Tibial nerve (tissue), 4 donors: ENCODE results near the gene AKT3. TPM values are rescaled to one million over a fixed set of nuclear protein-coding genes. Genes with fewer than 3 reads are reported as not detected.

Source experiments
- DNase-seq, 2 donors: peaks; one replicate each; pipeline ENCODE4 v3.0.0-alpha.2; 2019; ENCODE audit warnings: low spot score in 2 of 2
- H3K27ac ChIP-seq, 4 donors: fragments of 200-600 bp; sonication (generic) in 3 of 4; one replicate each; pipeline ENCODE4 v1.5.1; 2017 to 2019; ENCODE audit warnings: mild to moderate bottlenecking in 1 of 4
- H3K27me3 ChIP-seq, 2 donors: fragments of 200-600 bp; sonication (generic) in 1 of 2; one replicate each; pipeline versions ENCODE4 v1.5.1 to v1.6.0; 2017 to 2019
- H3K36me3 ChIP-seq, 3 donors: fragments of 200-600 bp; sonication (generic); one replicate each; pipeline ENCODE4 v1.5.1; 2018 to 2019
- H3K4me1 ChIP-seq, 4 donors: fragments of 200-600 bp; sonication (generic) in 3 of 4; one replicate each; pipeline ENCODE4 v1.5.1; 2017 to 2019
- H3K4me3 ChIP-seq, 4 donors: fragments of 200-600 bp; sonication (generic) in 3 of 4; one replicate each; pipeline ENCODE4 v1.5.1; 2017 to 2019; ENCODE audit warnings: mild to moderate bottlenecking in 1 of 4, moderate library complexity in 1 of 4
- H3K9me3 ChIP-seq, 4 donors: fragments of 200-600 bp; sonication (generic) in 3 of 4; one replicate each; pipeline ENCODE4 v1.5.1; 2017 to 2019
- EP300 ChIP-seq, 2 donors: sonication (generic); formaldehyde crosslinking; IDR thresholded peaks; one replicate each; pipeline ENCODE4 v1.6.1; 2017; ENCODE audit warnings: antibody characterized with exemption in 2 of 2, mild to moderate bottlenecking in 1 of 2
- POLR2A ChIP-seq, 2 donors: fragments of 450-650 bp; IDR thresholded peaks; one replicate each; pipeline ENCODE4 v1.6.1; 2017; ENCODE audit warnings: antibody characterized with exemption in 2 of 2, mild to moderate bottlenecking in 2 of 2, moderate library complexity in 2 of 2
- WGBS, 2 donors: methylation state at CpG; one replicate each; pipeline ENCODE4 v1.1.5; 2018; 5-methylcytosine and 5-hydroxymethylcytosine counted together
- total RNA-seq, 4 donors: library from RNA; depleted of rRNA; stranded (reverse); fragments of >200 nt; gene quantifications; one replicate each; pipeline ENCODE4 v1.1.0, GENCODE V29; 2016
- TF ChIP-seq, protein P1 (sequence below), 5 experiments: fragments of 200-600 bp in 3 of 5; fragments of 450-650 bp in 2 of 5; sonication (generic) in 3 of 5; IDR thresholded peaks; one replicate each; pipeline ENCODE4 v1.5.1; 2016 to 2019; ENCODE audit warnings: antibody characterized with exemption in 5 of 5, mild to moderate bottlenecking in 3 of 5, moderate library complexity in 2 of 5

AKT3 gene
- total RNA-seq, 4 donors from 2014 or later = 58.8 to 76.0 (median 69.2) TPM

DNA sequence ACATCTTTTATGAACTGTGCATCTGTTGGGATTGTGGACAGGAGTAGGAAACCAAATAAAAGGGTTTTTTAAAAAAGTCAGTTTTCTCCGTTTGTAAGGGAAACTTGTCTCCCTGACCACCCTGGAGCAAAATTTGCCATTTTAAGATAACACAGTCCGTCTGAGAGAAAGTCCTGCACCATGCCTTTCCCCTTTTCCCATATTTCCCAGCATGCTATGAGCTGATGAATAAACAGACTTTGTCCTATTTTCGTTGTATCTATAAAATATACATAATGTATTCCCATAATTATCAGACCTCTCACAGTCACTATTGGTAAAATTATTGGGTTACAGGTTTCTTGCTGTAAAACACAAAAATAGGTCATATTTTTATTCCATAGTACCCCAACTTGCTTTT lies 1.7 kb upstream of the AKT3 start:
- peaks cover 0 to 30% (median 2%) of the 10 kb centered on the region in 4 donors for H3K4me1 ChIP-seq
- no peaks in the 10 kb centered on the region for H3K9me3 ChIP-seq
- no peak for TF ChIP-seq EP300 (IDR thresholded peaks at IDR 0.05)
- TF ChIP-seq POLR2A (IDR thresholded peaks at IDR 0.05) = no peak
- TF ChIP-seq, protein P1, sequence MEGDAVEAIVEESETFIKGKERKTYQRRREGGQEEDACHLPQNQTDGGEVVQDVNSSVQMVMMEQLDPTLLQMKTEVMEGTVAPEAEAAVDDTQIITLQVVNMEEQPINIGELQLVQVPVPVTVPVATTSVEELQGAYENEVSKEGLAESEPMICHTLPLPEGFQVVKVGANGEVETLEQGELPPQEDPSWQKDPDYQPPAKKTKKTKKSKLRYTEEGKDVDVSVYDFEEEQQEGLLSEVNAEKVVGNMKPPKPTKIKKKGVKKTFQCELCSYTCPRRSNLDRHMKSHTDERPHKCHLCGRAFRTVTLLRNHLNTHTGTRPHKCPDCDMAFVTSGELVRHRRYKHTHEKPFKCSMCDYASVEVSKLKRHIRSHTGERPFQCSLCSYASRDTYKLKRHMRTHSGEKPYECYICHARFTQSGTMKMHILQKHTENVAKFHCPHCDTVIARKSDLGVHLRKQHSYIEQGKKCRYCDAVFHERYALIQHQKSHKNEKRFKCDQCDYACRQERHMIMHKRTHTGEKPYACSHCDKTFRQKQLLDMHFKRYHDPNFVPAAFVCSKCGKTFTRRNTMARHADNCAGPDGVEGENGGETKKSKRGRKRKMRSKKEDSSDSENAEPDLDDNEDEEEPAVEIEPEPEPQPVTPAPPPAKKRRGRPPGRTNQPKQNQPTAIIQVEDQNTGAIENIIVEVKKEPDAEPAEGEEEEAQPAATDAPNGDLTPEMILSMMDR (IDR thresholded peaks at IDR 0.05) = no peak
- WGBS, 2 donors = 23 to 26% methylated on average over 3 of the region's 3 CpGs
- H3K4me3 ChIP-seq = no peak overlapping the region
- DNase-seq = no peak
- H3K27me3 ChIP-seq = no peaks in the 10 kb centered on the region
- no peaks in the 10 kb centered on the region for H3K36me3 ChIP-seq
- H3K27ac ChIP-seq = peak overlapping the region in 1 of 4 donors; percentile 100

DNA sequence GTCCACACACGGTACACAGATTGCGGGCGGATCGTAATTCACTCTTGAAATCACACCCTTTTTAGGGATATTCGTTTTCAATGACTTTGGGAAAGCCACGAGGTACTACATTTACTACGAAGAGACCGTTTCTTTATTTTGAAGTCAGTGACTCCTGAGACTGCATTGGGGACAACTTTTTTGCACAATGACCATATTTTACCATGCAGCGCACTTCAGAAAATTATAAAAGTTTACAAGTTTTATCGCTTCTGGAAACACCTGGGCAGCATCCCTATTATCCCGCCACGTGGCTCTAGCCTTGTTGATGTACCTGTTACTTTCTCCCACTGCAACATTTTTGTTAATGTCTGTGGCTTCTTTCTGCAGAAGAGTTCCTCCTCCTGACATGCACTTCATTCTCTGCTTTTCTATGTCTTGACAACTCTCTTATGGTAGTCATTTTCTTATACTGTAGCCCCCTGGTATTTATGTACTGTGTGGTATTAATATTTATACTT lies 1.3 kb upstream of the AKT3 start:
- Histone ChIP-seq H3K9me3 (no peaks in the 10 kb centered on the region), H3K36me3 (no peaks in the 10 kb centered on the region), H3K4me3 (peak overlapping the region; percentile 71 to 96 (median 90)), H3K27ac (peak overlapping the region; percentile 98 to 100 (median 99)), H3K4me1 (peaks cover 0 to 30% (median 2%) of the 10 kb centered on the region in 4 donors), H3K27me3 (no peaks in the 10 kb centered on the region)
- no peak for DNase-seq
- 8 to 12% methylated on average over 12 of the region's 12 CpGs for WGBS, 2 donors
- no peak for TF ChIP-seq EP300 (IDR thresholded peaks at IDR 0.05)
- no peak for TF ChIP-seq POLR2A (IDR thresholded peaks at IDR 0.05)
- TF ChIP-seq, protein P1 (IDR thresholded peaks at IDR 0.05) = no peak

DNA sequence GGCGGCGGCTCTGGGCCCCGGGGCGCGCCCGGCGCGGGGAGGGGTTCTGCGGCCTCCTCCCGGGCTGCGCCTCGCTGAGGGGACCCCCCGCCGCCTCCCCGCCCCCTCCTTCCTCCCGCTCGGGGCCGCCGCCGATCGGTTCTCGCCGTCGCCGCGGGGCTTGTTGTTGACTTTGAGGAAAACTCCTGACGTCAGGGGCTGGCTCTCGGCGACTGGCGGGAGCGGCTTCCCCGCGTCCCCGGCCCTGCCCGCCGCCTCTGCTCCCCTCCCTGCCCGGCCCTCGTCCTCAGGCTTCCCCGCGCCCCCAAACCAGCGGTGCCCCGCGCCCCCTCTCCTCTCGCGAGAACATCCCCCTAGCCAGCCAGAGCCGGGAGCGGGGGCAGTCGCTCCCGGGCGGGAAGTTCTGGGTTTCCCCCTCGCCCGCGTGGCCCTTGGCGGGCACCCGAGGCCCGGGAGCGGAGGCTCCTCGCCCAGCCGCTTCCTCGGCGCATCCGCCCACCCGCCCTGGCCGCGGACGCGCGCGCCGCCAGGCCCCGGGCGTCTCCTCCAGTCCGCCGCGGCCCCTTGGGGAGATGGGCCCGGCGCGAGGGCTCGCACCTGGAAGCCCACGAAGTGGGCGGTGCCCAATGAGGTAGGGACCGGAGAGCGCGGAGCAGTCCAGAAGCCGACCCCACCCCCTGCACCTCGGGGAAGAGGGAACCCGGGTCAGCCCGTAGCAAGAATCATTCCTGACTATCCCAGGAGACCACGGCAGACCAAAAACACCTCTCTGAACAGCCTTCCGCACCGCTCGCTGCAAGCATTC lies 611 bp upstream of the AKT3 start:
- Histone ChIP-seq H3K27me3 (no peaks in the 10 kb centered on the region), H3K4me1 (peaks cover 0 to 36% (median 2%) of the 10 kb centered on the region in 4 donors), H3K4me3 (peak overlapping the region; percentile 71 to 96 (median 90)), H3K9me3 (no peaks in the 10 kb centered on the region), H3K36me3 (no peaks in the 10 kb centered on the region), H3K27ac (peak overlapping the region; percentile 98 to 100 (median 99))
- TF ChIP-seq POLR2A (IDR thresholded peaks at IDR 0.05) (no peak), EP300 (IDR thresholded peaks at IDR 0.05) (peak in 1 of 2 donors; percentile 48)
- TF ChIP-seq, protein P1 (IDR thresholded peaks at IDR 0.05) = no peak
- 0 to 1% methylated on average over 10 to 52 of the region's 92 CpGs for WGBS, 2 donors
- DNase-seq = peak; percentile 51 to 67

DNA sequence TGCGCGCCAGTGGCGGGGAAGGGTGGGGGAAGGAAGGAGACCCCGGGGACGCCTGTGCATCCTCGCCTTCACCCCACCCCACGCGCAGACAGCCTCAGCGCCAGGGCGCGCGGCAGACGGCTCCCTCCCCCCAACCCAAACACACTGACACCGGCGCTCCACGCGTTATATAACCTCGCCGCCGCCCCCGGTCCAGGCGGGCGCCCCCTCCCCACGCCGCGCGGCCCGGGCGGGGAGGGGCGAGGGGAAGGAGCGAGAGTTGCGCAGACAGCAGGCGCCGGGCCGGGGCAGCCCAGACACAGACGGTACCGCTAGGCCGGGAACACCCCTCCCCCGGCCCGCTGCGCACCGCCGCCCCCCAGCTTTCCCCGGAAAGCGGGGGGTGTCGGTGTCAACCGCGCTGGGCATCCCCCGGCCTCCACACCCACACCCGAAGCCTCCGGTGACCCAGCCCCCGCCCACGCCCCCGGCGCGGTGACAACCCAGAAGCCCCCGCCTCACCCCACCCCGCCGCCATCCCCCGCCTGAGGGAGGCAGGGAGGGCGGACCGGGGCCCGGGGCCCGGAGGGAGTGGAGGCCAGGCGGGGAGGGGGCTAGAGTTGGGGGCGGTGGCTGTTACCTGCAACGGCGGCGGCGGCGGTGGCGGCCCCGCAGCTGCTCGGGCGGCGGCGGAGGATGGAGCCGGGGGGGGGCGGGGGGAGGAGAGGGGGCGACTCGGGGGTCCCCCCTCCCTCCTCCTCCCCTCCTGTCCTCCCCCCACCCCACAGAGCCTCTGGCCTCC lies 432 bp downstream of the AKT3 start:
- Histone ChIP-seq H3K36me3 (no peaks in the 10 kb centered on the region), H3K27me3 (no peaks in the 10 kb centered on the region), H3K4me3 (peak overlapping the region; percentile 87 to 97 (median 94)), H3K27ac (peak overlapping the region; percentile 98 to 100 (median 99)), H3K4me1 (peaks cover 0 to 37% (median 2%) of the 10 kb centered on the region in 4 donors), H3K9me3 (no peaks in the 10 kb centered on the region)
- DNase-seq = peak in 1 of 2 donors; percentile 23
- 0 to 1% methylated on average over 6 to 41 of the region's 81 CpGs for WGBS, 2 donors
- TF ChIP-seq EP300 (IDR thresholded peaks at IDR 0.05) (no peak), POLR2A (IDR thresholded peaks at IDR 0.05) (no peak)
- TF ChIP-seq, protein P1 (IDR thresholded peaks at IDR 0.05) = no peak
